GM18511 (cell line): Measurements from ENCODE around the gene C3orf70.
"Not testable (repeated sequence)": the region's sequence is repeated elsewhere in the genome, so short reads cannot be mapped to it uniquely, and the experiment has no call there.

Experiments
- ATAC-seq: cut with Tn5 transposase; IDR thresholded peaks from one replicate; pipeline ENCODE4 v1.9.1; 2021; ENCODE audit warnings: mild to moderate bottlenecking, moderate library complexity; ENCODE audit not compliant: unreplicated experiment

The C3orf70 gene

DNA sequence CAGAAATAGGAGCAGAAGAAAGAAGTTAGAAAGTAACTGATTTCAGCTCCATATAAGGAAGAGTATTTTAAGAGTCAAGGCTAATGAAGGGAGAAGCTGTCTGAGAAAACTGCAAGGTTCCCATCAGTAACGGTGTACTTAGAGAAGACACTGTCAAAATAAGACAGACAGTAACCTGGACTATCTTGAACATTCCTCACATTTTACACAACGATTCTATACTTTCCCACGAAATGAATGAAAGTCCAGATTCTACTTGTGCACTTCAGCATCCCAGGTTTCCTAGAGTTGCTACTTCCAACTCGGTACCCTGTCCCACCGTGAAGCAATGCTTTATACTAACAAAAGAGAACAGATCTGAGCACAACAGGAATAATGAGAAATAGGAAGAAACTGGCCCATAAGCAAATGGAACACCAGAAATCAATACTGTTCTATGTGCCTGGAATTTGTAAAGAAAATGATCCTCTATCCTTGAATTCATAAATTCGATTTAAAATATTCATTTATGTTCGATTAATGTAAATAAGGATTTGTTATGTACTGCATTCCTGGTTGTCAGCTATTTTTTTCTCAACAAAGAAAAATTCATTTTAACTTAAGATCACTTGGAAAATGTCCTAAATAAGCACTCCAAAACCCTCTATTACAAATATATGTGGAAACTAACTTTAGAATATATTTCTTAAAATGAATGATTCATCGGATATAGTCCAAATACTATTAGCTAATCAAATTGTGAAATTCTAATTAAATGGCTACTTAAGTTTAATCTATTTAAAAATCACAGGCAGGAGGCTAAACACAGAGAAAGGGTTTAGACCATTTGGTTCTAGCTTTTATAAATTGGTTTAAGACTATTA lies 1.5 kb downstream of the C3orf70 start:
- no peak for ATAC-seq

DNA sequence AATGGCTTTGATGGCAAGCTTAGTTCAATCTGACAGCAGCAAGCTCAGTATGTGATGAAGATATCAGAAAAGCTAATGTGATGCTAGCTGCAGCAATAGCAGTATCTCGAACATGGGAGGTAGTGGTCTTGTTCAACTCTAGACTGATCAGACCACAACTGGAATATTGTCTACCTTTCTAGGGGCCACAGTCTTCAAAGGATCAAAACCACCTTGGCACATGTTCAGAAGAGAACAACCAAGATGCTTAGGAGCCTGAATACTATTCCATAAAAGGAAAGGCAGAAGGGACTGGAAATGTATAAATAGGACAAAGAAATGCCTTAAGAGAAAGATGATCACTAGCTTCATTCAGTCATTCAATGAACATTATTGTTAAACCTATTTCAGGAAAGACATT lies 2.3 kb downstream of the C3orf70 start:
- ATAC-seq: no peak

DNA sequence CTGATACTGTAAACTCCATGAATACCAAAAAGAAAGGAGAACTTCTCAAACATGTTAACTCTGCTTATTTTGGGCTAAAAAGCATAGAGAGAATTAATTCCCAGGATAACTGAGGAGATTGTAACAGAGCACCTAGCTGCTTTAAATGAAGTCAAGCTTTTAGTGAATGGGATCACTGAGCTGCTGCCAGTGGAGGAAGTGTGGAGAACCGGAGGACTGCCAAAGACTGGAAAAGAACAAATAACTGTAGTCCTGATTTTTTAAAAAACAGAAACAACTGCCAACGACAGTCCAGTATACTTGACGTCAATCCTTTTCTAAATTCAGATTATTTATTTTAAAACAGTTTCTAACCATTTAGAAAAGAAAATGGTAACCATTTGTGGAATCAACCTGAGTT lies 3.3 kb downstream of the C3orf70 start:
- no peak for ATAC-seq

DNA sequence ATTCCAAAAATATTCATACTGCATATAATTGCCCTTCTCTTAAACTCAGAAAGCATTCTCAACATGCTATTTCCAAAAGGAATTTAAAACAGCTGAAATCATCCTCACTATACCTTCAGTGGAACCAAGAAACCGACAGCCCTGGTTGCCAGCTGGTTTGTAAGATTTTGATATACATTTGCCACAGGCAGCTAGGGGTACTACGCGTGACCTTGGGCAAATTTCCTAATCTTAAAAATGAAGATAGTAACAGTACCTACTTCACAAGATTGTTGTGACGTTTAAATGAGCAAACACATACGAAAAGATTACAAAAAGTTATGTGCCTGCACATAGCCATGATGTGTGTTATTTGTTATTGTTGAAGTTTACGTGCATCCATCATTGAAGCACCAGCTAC lies 7.3 kb downstream of the C3orf70 start:
- ATAC-seq: no peak

DNA sequence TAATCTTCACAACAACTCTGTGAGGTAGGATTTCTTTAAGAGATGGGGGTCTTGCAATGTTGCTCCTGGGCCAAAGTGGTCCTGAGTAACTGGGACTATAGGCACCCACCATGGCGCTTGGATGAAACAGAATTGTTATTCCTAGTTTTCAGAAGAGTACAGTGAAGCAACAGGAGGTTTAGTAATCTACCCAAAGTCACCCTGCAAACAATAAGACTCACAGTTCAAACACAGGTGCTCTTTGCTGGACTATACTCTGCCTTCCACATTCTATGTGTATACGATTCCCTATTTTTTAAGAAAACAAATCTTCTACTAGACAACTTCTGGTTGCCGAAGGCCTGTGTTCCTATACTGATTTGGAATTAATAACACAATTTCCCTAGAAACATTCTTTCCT lies 8.1 kb downstream of the C3orf70 start:
- no peak for ATAC-seq

DNA sequence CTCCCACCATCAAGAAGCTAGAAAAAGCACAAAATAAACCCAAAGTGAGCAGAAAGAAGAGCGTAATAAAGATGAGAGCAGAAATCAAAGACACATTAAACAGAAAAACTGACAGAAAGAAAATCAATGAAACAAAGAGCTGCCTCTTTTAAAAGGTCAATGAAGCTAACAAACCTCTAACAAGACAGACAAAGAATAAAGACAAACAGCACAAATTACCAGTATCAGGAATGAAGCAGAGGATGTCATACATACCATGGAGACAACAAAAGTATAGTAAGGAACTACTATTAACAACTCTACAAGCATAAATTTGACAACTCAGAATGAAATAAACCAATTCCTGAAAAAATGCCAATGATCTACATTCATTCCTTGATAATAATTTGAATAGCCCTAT lies 15.0 kb downstream of the C3orf70 start:
- no peak for ATAC-seq

DNA sequence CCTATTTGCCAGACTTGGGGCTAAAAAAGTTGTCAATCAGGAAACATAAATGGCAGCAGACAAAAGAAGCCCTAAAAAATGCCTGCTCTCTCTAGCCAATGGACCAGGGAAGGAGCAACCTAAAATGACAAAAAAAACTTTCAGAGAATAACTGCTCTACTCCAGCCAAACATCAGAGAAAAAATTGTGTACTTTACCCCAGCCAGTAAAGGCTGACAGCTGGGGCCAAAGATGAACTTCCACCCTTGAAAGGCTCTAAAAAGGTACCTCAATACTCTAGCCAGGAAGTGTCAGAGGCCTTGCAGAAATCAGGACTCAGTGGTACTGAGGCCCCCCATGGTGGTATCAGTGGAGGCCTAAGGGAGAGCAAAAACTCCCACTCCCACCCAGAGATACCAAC lies 18.4 kb downstream of the C3orf70 start:
- ATAC-seq: no peak

DNA sequence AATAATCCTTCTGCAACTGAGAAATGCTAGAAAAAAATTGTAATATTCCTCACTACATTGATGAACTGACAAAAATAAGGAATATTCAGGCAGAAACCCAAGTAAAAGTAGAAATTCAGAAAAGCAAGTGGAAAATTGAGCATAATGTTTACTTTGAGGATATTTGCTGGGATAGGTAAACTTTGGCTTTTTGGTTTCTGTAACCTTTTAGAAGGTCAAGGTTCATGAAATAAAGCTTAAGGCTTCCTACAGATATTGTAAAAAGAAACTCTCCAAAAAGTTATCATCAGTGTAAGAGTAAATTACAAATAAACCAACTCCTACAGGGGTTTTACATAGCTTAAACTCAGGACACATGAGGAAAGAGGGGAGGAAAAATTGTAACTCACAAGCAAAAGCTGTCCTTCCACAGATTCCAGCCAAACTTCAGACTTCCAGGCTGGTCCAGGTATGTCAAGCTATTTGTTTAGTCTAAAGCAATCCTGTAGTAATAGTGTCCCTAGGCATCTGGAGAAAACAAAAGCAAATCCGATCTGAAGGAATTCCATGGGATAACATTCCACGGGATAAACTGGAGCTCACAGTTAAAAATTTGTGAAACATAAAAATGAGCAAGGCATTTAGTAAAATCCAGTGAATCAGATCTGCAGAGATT lies 21.1 kb downstream of the C3orf70 start:
- ATAC-seq: no peak

DNA sequence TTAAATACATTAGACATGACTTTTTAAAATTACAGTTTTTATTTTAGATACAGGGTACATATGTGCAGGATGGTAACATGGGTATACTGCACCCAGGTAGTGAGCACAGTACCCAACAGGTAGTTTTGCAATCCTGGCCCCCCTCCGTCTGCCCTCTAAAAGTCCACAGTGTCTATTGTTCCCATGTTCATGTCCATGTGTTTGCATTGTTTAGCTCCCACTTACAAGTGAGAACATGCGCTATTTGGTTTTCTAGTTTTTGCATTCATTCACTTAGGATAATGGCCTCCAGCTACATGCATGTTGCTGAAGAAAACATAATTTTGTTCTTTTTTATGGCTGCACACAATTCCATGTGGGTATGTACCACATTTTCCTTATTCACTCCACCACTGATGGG lies 23.8 kb downstream of the C3orf70 start:
- no peak for ATAC-seq

DNA sequence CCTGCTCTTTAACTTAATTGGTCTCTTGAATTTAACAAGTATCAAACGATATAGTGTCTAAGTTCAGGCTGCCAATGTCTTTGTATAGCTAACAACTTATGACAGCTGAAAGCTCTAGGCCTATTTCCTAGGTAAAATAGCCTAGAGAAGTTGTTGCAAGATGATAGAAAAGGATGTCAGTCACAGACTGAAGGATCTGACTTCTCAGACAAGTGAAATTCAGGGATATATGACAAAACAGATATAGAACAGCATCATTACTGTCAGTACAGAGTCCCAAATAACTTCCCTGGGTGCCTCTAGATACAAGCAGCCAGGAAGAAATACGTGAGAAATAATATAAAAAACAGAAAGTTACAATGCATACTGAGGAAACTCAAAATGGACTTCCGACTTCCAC lies 26.7 kb downstream of the C3orf70 start:
- ATAC-seq: no peak

DNA sequence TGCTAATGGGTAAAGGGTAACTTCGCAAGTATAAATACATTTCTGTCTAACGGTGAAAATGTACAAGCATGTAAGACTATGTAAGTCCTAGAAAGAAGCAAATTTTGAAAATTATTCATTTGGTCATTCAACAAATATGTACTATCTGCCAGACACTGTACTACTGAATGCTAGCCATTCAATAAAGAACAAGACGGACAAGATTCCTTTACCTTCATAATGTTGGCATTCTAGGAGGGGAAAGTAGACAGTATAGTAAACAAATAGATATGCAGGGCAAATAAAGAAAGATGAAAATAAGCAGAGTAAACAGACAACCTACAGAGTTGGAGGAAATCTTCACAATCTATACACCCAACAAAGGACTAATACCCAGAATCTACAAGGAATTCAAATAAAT lies 32.7 kb downstream of the C3orf70 start:
- no peak for ATAC-seq

DNA sequence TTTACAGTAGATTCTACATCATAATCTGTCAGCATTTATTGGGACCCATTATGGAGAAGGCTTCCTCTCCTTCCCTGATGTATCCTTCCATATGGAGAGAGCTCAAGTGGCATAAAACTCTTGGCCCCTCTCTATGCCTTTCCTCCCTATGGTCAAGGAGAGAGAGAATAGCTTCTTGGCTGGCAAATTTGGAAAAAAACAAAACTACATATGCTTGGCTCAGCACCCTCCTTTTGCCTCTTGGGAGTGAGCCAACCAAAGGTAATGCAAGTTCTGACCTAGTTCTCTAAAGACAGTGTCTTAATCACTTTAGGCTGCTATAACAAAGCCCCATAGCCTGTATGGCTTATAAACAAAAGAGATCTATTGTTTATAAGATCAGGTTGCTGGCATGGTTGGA lies 37.5 kb downstream of the C3orf70 start:
- ATAC-seq: no peak

DNA sequence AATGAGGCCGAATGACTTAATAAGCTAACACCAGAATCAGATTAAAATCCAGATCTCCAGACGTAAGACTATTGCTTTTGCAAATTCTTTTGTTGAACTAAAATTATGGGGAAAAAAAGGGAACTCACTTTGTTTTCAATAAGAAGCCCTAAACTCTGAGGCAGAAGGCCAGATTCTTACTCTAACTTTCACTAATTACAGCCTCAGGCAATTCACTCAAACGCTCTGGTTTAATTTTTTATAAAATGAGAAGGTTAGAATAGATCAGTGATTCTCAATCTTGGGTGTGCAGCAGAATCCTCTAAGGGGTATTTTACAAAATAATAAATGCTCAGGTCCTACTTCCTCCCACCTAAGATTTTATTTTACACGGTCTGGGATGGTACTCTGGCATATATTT lies 38.1 kb downstream of the C3orf70 start:
- ATAC-seq: no peak

DNA sequence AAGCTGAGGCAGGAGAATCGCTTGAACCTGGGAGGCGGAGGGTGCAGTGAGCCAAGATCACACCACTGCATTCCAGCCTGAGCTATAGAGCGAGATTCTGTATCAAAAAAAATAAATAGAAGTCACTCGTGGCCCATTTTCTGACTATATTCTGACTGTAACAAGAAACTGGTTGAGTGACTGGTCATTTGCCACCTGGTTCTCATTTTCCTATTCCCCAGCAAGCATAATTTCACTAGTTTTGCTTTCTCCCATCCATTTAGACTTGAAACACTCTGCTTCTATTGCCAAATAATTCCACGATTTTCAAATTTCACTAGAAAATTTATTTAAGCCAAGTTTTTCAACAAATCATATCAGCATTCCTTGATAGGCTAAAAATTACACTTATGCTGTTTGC lies 40.7 kb downstream of the C3orf70 start:
- no peak for ATAC-seq

DNA sequence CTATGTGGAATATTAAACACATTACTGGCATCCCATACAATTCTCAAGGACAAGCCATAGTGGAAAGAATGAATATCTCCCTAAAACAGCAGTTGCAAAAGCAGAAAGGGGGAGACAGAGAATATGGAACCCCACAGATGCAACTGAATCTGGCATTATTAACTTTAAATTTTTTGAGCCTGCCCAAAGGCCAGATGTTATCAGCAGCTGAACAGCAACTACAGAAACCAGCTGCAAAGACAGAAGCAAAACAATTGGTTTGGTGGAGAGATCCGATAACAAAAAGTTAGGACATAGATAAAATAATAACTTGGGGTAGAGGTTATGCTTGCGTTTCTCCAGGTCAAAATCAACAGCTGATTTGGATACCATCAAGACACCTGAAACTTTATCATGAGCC lies 43.8 kb downstream of the C3orf70 start:
- not testable (repeated sequence) for ATAC-seq

DNA sequence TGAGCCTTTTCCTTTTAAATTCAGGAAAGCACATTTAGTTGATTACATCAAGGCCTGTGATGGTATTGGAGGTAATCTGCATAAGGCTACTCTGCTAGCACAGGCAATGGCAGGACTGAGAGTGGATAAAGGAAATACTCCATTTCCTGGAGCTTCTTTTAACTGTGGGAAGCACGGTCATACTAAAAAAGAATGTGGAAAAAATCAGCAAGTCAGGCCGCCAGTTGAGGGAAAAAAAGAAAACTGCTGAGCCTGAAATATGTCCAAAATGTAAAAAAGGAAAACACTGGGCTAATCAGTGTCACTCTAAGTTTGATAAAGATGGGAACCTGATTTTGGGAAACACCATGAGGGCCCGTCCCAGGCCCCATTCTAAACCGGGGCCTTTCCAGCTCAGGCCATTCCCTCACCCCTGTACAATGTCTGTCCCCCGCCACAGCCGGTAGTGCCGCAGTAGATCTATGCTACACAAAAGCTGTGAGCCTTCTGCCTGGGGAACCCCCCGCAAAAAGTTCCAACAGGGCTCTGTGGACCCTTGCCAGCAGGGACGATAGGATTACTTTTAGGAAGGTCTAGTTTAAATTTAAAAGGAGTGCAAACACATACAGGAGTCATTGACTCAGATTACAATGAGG lies 46.5 kb downstream of the C3orf70 start:
- ATAC-seq: not testable (repeated sequence)

DNA sequence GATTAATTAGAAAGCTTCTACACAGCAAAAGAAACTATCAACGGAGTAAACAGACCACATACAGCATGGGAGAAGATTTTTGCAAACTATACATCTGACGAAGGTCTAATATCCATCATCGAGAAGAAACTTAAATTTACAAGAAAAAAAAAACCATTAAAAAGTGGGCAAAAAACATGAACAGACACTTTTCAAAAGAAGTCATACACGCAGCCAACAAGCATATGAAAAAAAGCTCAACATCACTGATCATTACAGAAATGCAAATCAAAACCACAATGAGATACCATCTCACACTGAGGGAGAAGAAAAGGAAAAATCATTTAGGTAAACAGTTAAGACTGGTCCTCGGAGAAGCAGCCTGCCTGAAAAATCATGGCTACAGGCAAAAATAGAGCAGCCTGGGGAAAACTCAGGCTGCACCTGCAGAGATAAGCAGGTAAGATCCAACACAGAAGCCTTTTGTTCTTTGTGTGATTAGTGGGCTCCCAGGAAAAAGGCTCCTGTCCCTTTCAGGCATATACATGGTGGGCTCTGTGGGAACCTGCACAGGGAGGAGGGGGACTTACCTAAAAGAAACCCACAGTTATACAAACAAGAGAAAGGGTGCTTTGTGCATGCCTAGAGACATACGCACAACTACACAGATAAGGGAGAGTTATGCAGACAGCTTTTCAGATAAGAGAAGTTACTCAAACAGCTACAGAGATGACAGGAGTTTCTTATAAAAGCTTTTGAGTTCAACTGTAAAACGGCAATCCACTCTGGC lies 49.3 kb downstream of the C3orf70 start:
- ATAC-seq: no peak

DNA sequence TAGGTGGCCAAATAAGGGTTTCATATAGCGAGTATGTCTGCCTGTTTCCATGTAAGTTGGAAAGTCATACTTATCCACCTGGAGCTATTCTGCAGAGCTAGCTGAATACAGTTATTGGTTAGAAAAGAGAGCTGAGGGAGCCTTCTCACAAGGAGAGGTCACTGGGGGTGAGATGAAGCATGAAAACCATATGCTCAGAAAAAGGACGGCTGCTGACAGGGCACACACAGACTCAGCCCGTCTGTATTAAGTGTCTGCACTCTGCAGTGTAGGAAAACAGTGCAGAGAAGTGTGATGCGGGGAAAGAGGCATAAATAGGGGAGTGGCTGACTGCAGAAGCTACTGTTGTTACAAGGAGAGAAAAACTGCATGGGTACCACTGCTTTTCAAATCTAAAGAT lies 58.2 kb downstream of the C3orf70 start:
- no peak for ATAC-seq

DNA sequence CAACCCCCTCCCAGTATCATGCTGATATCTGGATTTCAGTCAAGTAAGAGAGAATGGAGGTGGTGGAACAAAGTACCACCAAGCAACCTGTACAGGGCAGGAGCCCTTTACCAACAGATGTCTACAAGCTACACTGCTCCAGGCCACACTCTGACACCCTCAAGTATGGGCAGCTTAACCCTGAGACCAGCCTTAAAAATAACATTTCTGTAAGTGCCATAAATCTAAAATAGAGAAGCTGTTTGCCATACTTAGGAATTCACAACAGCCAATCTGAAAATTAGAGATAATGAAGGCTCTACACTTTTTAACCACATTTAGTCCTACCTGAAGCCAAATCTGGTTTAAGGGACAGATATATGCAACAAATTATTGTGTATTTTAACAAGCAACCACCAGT lies 59.7 kb downstream of the C3orf70 start:
- no peak for ATAC-seq

DNA sequence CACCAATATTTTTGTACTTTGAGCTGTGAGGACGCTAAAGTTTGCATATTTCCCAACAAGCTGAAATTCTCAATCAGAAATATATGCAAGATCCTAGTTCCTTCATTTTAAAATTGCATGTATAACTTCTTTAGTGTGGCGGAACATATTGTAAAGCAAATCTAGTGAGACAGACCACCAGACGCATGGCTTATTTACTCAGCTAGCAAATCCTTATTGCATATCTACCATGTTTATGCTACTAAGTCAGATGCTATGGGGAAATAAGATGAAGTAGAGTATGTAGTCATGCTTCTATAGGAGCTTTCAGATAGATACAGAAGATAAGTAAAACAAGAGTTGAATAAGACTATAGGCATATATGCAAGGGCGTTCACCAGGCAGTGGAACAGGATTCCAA lies 62.0 kb downstream of the C3orf70 start:
- no peak for ATAC-seq

DNA sequence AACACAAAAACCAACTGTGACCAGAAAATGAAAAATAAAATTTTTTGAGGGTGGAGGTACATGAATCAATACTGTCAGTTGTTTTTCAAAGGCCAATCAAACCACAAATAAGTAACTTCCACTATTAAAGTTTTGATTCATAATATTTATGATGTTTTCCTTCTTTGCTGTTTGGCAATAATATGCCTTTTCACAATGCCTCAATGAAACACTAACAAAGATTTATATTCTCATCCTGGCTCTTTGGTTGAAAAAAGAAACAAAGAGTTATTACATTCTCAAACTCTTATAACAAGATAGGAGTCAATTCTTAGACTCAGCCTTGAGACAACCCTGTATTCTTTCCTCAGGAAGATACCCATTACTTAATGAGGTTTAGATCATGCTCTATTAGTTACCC lies 63.1 kb downstream of the C3orf70 start:
- no peak for ATAC-seq
